Stimulated activated CD8-positive, alpha-beta memory T cell treated with anti-CD3 and anti-CD28 coated beads, Interleukin-7, amount 100 ng/mL, for 24 hours (primary cell): ENCODE results near the gene NR1D1.

Experiments used
- DNase-seq: peaks from one replicate; pipeline ENCODE4 v3.0.0-alpha.2; 2020; ENCODE audit warnings: low read depth

Gene NR1D1

GRCh38 chr17:40097087-40097486 lies 3.3 kb downstream of the NR1D1 start:
- DNase-seq = no peak

GRCh38 chr17:40095944-40096791 lies 4.2 kb downstream of the NR1D1 start:
- peak; percentile 59 for DNase-seq

- no peak for DNase-seq
These were observed 4.9 kb downstream of the NR1D1 start for GRCh38 chr17:40095351-40095943.

GRCh38 chr17:40094874-40095273 lies 5.5 kb downstream of the NR1D1 start:
- DNase-seq = no peak

- DNase-seq = no peak
These were observed 6.7 kb downstream of the NR1D1 start for GRCh38 chr17:40093580-40094201.

- DNase-seq = no peak
These were observed 7.3 kb downstream of the NR1D1 start for GRCh38 chr17:40093005-40093579.

GRCh38 chr17:40092581-40092980 lies 7.8 kb downstream of the NR1D1 start:
- DNase-seq = no peak

- DNase-seq = no peak
These were observed 8.5 kb downstream of the NR1D1 start for GRCh38 chr17:40091691-40092397.

GRCh38 chr17:40090237-40091119 lies 9.9 kb downstream of the NR1D1 start:
- DNase-seq = no peak

GRCh38 chr17:40089077-40089895 lies 11.1 kb downstream of the NR1D1 start:
- DNase-seq = no peak

- no peak for DNase-seq
These were observed 12.3 kb downstream of the NR1D1 start for GRCh38 chr17:40087903-40088718.

- DNase-seq = no peak
These were observed 13.2 kb downstream of the NR1D1 start for GRCh38 chr17:40087049-40087794.

- no peak for DNase-seq
These were observed 14.0 kb downstream of the NR1D1 start for GRCh38 chr17:40086150-40087044.

GRCh38 chr17:40084477-40084876 lies 15.9 kb downstream of the NR1D1 start:
- no peak for DNase-seq

- no peak for DNase-seq
These were observed 20.8 kb downstream of the NR1D1 start for GRCh38 chr17:40079545-40079944.

GRCh38 chr17:40076591-40076990 lies 23.8 kb downstream of the NR1D1 start:
- DNase-seq = no peak

- no peak for DNase-seq
These were observed 24.4 kb downstream of the NR1D1 start for GRCh38 chr17:40075942-40076498.
